Keratinocyte (primary cell): Measurements from ENCODE around the gene KDM4B. TPM values are rescaled to one million over a fixed set of nuclear protein-coding genes. Genes with fewer than 3 reads are reported as not detected.

Experiments used
- DNase-seq: peaks from one replicate; pipeline ENCODE4 v3.0.0-alpha.2; 2011; ENCODE audit warnings: low read depth, missing footprints, low spot score
- FAIRE-seq: peaks from 2 replicates; lab custom pipeline; 2011; peaks lifted over from hg19 to GRCh38; lab: Jason Lieb, UNC
- H2AFZ ChIP-seq: 2 replicates; pipeline ENCODE4 v1.6.0; 2012; ENCODE audit warnings: low read length, control low read depth, inconsistent platforms; ENCODE audit not compliant: control insufficient read depth
- H3K27ac ChIP-seq: 2 replicates; pipeline ENCODE4 v1.5.1; 2011; ENCODE audit warnings: low read length; ENCODE audit not compliant: control insufficient read depth, insufficient read depth
- H3K27me3 ChIP-seq: 3 replicates; pipeline ENCODE4 v1.6.0; 2011; ENCODE audit warnings: low read length; ENCODE audit not compliant: control insufficient read depth, insufficient read depth; ENCODE audit errors: extremely low read depth
- H3K36me3 ChIP-seq, 2 experiments: 2 replicates in 1 of 2; 3 replicates in 1 of 2; pipeline ENCODE4 v1.5.1; 2011; ENCODE audit warnings: low read length in 2 of 2, mild to moderate bottlenecking in 1 of 2; ENCODE audit not compliant: control insufficient read depth in 2 of 2, insufficient read depth in 2 of 2; ENCODE audit errors: extremely low read depth in 1 of 2
- H3K4me1 ChIP-seq: 3 replicates; pipeline ENCODE4 v1.5.1; 2011; ENCODE audit warnings: low read length; ENCODE audit not compliant: control insufficient read depth, insufficient read depth; ENCODE audit errors: extremely low read depth
- H3K4me2 ChIP-seq: 3 replicates; pipeline ENCODE4 v1.6.0; 2011; ENCODE audit warnings: low read depth, low read length; ENCODE audit not compliant: control insufficient read depth, insufficient read depth; ENCODE audit errors: extremely low read depth
- H3K4me3 ChIP-seq, 3 experiments: fragments of 200-600 bp in 1 of 3; sonication (generic) in 1 of 3; 2 replicates in 2 of 3; 3 replicates in 1 of 3; pipeline ENCODE4 v1.5.1; 2011 to 2016; ENCODE audit warnings: low read length in 3 of 3, mild to moderate bottlenecking in 3 of 3, control low read depth in 2 of 3, inconsistent platforms in 1 of 3, low read depth in 1 of 3, mixed read lengths in 1 of 3, mixed run types in 1 of 3, moderate library complexity in 1 of 3; ENCODE audit not compliant: control insufficient read depth in 2 of 3, insufficient read depth in 2 of 3; ENCODE audit errors: extremely low read depth in 1 of 3
- H3K79me2 ChIP-seq: 2 replicates; pipeline ENCODE4 v1.6.0; 2012; ENCODE audit warnings: low read length; ENCODE audit not compliant: control insufficient read depth, insufficient read depth
- H3K9ac ChIP-seq: 3 replicates; pipeline ENCODE4 v1.6.0; 2011; ENCODE audit warnings: low read length; ENCODE audit not compliant: control insufficient read depth, insufficient read depth; ENCODE audit errors: extremely low read depth
- H3K9me1 ChIP-seq: 3 replicates; pipeline ENCODE4 v1.6.0; 2011; ENCODE audit warnings: low read length; ENCODE audit not compliant: control insufficient read depth, insufficient read depth; ENCODE audit errors: extremely low read depth
- H3K9me3 ChIP-seq: 2 replicates; pipeline ENCODE4 v1.5.1; 2012; ENCODE audit warnings: low read depth, low read length; ENCODE audit not compliant: control insufficient read depth
- H4K20me1 ChIP-seq: 3 replicates; pipeline ENCODE4 v1.6.0; 2011; ENCODE audit warnings: low read length; ENCODE audit not compliant: control insufficient read depth, insufficient read depth; ENCODE audit errors: extremely low read depth
- EZH2 ChIP-seq: IDR thresholded peaks from one replicate; pipeline ENCODE4 v1.6.1; 2012; ENCODE audit warnings: inconsistent platforms, mild to moderate bottlenecking, low read length, moderate library complexity
- dilution Hi-C: fragments of 300-500 bp; cut with MboI; formaldehyde crosslinking; loops from one replicate; pipeline ENCODE4 v1.7.0; 2020; ENCODE audit warnings: low sequenced_read_pairs; ENCODE audit not compliant: extremely low pct_ligation_motif_present
- polyA plus RNA-seq, 5 experiments: library from polyadenylated mRNA; depleted of rRNA in 3 of 5; stranded (reverse) in 3 of 5; stranded (forward) in 1 of 5; unstranded in 1 of 5; fragments of >200 nt; gene quantifications; 1 replicate in 1 of 5; 2 replicates in 3 of 5; 3 replicates in 1 of 5; pipeline versions ENCODE4 v1.2.1 to v1.2.3, GENCODE V29; 2011 to 2012; ENCODE audit warnings: missing spikeins in 2 of 5, low read depth in 1 of 5, low replicate concordance in 1 of 5
- TF ChIP-seq, protein P1 (sequence below), 3 experiments: IDR thresholded peaks in 1 of 3; conservative IDR thresholded peaks in 1 of 3; optimal IDR thresholded peaks in 1 of 3; 2 replicates in 2 of 3; 3 replicates in 1 of 3; pipeline versions ENCODE3 to v1.5.1; 2011; ENCODE audit warnings: low read length in 3 of 3, mild to moderate bottlenecking in 3 of 3, moderate library complexity in 2 of 3, control low read depth in 1 of 3, inconsistent platforms in 1 of 3; ENCODE audit not compliant: insufficient read depth in 2 of 3; ENCODE audit errors: extremely low read depth in 1 of 3

Gene KDM4B
- polyA plus RNA-seq, 1 donor (not counting 4 experiments of a cell fraction or from before 2014, with no cell fraction given) = 6.2 TPM

DNA sequence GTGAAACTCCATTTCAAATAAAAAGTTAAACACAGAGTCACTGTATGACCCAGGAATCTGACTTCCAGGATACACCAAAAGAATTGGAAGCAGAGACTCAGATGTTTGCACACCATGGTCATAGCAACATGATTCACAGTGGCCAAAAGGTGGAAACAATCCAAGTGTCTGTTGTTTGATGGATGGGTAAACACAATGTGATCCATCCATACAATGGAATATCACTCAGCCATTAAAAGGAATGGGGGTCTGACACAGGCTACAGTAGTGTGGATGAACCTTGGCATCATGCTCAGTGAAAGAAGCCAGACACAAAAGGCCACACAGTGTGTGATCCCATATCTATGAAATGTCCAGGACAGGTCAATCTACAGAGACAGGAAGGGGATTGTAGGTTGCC lies 197.3 kb downstream of the KDM4B start:
- no peak overlapping the region for H3K27ac ChIP-seq
- no peaks in the 10 kb centered on the region for H3K9me3 ChIP-seq
- FAIRE-seq (peak; percentile 34), DNase-seq (no peak)
- no peaks in the 10 kb centered on the region for H3K27me3 ChIP-seq
- H4K20me1 ChIP-seq = no peaks in the 10 kb centered on the region
- no peak overlapping the region for H3K4me2 ChIP-seq
- H2AFZ ChIP-seq = no peak overlapping the region
- H3K9me1 ChIP-seq = no peaks in the 10 kb centered on the region
- TF ChIP-seq, protein P1, sequence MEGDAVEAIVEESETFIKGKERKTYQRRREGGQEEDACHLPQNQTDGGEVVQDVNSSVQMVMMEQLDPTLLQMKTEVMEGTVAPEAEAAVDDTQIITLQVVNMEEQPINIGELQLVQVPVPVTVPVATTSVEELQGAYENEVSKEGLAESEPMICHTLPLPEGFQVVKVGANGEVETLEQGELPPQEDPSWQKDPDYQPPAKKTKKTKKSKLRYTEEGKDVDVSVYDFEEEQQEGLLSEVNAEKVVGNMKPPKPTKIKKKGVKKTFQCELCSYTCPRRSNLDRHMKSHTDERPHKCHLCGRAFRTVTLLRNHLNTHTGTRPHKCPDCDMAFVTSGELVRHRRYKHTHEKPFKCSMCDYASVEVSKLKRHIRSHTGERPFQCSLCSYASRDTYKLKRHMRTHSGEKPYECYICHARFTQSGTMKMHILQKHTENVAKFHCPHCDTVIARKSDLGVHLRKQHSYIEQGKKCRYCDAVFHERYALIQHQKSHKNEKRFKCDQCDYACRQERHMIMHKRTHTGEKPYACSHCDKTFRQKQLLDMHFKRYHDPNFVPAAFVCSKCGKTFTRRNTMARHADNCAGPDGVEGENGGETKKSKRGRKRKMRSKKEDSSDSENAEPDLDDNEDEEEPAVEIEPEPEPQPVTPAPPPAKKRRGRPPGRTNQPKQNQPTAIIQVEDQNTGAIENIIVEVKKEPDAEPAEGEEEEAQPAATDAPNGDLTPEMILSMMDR (optimal IDR thresholded peaks at IDR 0.05 in 1 of 3, IDR thresholded peaks at IDR 0.05 in 1 of 3, conservative IDR thresholded peaks at IDR 0.05 in 1 of 3; ENCODE audit: extremely low read depth in 1 of 3, insufficient read depth in 2 of 3, low read length in 3 of 3) = no peak
- no peak for TF ChIP-seq EZH2
- H3K9ac ChIP-seq = no peak overlapping the region
- no peaks in the 10 kb centered on the region for H3K4me1 ChIP-seq
- dilution Hi-C loops = no loop called here
- no peaks in the 10 kb centered on the region for H3K36me3 ChIP-seq
- H3K79me2 ChIP-seq = no peaks in the 10 kb centered on the region
- no peak overlapping the region for H3K4me3 ChIP-seq

DNA sequence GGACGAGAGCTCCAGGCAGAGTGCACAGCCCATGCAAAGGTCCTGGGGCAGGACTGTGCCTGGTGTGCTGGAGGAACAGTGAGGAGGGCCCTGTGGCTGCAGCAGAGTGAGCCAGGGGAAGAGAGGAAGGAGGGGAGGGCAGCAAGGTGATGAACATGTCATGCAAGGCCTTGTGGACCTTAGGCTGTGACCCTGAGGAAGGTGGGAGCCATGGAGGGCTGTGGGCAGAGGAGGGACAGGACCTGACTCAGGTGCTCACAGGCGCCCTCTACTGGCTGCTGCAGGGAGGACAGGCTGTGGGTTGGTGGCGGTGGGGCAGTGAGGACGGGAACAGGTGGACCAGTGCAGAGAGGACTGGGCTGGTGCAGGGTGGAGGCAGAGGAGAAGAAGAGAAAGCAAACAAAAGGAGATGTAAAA lies 201.4 kb downstream of the KDM4B start:
- Histone ChIP-seq H3K9ac (no peak overlapping the region), H2AFZ (no peak overlapping the region), H3K36me3 (no peaks in the 10 kb centered on the region), H3K79me2 (no peaks in the 10 kb centered on the region), H3K4me3 (no peak overlapping the region), H3K9me3 (no peaks in the 10 kb centered on the region), H4K20me1 (no peaks in the 10 kb centered on the region), H3K4me1 (peaks cover 8% of the 10 kb centered on the region), H3K4me2 (no peak overlapping the region), H3K27ac (no peak overlapping the region), H3K9me1 (no peaks in the 10 kb centered on the region), H3K27me3 (no peaks in the 10 kb centered on the region)
- FAIRE-seq = no peak
- TF ChIP-seq, protein P1 (optimal IDR thresholded peaks at IDR 0.05 in 1 of 3, IDR thresholded peaks at IDR 0.05 in 1 of 3, conservative IDR thresholded peaks at IDR 0.05 in 1 of 3; ENCODE audit: extremely low read depth in 1 of 3, insufficient read depth in 2 of 3, low read length in 3 of 3) = peak; percentile 76 to 81 (median 76)
- TF ChIP-seq EZH2 = no peak
- dilution Hi-C loops = no loop called here
- no peak for DNase-seq
